ENCODE data around the gene REC114. TPM values are rescaled to one million over a fixed set of nuclear protein-coding genes. Genes with fewer than 3 reads are reported as not detected.
"Not testable (repeated sequence)": the region's sequence is repeated elsewhere in the genome, so short reads cannot be mapped to it uniquely, and the experiment has no call there.

REC114 gene
- total RNA-seq, 1 donor from 2014 or later: not detected

DNA sequence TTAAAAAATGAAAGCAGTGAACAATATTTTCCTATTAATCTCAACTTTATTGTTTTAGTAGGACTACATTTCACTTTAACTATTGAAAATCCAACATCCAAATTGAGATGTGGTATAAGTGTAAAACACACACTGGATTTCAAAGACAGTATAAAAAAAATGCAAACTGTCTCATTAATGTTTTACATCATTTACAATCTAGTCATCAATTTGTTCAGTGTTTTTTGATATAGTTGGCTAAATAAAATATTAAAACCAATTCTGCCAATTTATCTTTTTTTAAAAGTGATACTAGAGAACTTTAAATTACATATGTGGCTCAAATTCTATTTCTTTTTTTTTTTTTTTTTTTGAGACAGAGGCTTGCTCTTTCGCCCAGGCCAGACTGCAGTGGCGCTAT is 95.2 kb downstream of the REC114 start:
- no peak for ATAC-seq

DNA sequence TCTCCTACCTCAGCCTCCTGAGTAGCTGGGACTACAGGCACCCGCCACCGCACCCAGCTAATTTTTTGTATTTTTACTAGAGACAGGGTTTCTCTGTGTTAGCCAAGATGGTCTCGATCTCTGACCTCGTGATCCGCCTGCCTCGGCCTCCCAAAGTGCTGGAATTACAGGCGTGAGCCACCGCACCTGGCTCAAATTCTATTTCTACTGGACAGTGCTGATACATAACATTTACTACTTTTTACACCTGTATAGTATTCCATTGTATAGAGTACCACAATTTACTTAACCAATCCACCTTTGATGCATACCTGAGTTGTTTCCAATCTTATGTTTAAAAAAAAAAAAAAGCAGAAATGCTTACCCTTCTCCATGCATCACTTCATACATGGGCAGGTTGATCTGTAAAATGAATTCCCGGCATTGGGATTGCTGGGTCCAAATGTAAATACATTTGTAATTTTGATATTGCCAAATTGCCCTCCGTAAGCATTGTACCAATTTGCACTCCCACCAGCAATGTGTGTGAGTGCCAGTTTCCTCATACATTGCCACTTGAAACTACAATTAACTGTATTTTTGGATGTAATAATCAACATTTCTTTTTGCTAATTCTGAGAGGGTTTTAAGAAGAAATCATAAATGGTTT is 95.7 kb downstream of the REC114 start:
- ATAC-seq: no peak

DNA sequence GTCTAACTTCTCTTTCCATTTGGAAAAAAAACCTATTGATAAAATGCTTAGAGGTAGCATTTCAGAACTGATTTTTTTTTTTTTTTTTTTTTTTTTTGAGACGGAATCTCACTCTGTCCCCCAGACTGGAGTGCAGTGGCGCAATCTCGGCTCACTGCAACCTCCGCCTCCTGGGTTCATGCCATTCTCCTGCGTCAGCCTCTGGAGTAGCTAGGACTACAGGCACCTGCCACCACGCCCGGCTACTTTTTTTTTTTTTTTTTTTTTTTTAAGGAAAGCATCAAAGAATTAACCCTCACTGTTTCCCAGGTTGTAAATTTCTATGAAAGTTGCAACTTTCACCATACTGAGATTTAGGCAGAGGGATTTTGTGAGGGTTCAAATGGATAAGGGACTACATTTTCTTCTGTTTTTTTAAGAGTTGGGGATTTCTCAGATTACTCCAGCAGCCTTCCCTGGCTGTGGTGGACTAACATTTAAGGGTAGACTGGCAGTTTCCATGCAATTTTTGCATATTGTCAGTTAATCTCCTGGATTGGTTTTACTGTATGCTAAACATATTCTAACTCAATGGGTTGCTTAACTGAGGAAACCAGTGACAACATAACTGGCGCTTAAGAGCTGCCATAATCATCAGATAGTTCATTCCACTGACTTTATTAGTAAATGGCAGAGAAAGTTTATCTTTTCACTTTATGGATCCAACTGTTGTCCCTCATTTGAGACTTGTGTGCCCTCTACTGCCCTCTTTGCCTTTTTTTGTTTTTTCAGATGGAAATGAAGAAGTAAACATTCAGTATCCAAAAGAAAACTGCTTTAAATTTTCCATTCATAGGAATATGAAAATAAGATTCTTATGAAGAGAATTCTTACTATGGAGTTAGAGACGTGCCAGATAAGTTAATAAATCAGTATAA is 96.5 kb downstream of the REC114 start:
- ATAC-seq: no peak

DNA sequence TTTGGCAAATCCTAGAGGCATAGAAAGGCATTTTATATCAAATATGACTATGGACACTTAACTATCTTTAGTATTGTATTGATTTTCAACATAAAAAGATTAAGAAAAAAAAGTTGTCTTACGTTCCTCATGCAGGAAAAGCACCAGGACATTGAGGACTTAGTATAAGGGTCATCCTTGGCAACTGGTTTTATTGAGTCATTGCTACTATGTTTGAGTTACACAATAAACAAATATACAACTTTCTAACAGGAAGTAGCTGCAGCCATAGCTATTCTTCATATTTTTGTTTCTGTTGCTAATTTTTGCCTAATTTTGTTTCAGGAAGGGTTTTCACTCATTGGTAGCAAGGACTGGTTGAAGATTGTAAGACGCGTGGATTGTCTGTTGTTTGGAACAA is 97.2 kb downstream of the REC114 start:
- ATAC-seq: no peak

DNA sequence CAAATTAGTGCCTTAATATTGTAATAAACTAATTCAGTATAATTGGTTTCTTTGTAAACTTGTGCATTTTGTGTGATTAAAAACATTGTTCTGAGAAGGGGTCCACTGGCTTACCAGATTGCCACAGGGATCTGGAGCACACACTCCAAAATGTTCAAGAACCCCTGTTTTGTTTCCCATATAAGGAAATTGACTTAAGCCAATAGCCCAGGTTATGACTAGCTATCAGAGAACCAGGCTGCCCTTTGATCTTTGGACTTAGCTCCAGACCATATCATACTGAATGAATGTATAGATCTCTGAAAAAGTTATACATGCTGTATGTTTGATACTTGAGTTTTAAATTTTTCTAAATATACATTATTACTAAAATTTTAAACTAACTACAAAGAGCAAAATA is 98.5 kb downstream of the REC114 start:
- ATAC-seq: no peak

DNA sequence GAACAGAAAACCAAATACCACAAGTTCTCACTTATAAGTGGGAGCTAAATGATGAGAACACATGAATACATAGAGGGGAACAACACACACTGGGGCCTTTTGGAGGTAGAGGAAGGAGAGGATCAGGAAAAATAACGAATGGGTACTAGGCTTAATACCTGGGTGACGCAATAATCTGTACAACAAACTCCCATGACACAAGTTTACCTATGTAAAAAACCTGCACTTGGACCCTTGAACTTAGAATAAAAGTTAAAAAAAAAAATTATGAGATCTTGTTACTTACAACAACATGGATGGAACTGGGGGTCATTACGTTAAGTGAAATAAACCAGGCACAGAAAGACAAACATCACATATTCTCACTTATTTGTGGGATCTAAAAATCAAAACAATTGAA is 106.0 kb downstream of the REC114 start:
- ATAC-seq: not testable (repeated sequence)

DNA sequence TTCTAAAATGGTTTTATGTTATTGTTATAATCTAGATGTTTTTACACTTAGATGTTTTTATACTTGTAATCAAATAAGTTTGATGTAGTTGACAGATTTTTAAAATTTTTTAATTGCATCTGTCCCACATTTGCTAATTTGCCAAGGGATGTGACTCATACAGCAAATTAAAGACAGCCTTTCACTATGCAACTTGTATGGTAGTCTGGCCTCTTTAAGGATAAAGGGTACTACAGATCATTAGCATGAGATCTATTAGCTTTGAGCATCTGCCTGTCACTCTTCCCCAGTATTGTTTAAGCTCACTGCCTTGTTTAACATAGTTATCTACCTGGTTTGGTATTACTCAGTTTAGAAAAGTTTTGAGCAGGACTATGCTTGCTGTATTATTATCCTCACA is 107.2 kb downstream of the REC114 start:
- ATAC-seq: no peak

DNA sequence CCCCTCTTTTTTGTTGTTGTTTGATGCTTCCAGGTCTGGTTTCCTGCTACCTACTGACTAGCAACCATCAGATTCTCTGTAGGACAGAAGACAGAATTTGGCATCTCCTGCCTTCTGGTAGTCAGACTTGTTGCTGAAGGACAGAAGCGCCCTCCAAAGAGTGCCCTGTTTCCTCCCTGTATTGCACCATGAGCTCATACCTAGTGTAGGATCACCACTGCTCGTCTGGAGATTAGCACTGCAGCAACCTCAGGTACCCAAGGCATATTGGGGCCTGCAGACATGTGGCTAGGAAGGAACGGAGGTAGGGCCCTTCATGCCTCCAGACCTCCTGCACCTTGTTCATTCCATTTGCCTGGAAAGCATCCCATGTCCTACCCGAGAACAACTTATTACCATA is 112.1 kb downstream of the REC114 start:
- no peak for ATAC-seq

DNA sequence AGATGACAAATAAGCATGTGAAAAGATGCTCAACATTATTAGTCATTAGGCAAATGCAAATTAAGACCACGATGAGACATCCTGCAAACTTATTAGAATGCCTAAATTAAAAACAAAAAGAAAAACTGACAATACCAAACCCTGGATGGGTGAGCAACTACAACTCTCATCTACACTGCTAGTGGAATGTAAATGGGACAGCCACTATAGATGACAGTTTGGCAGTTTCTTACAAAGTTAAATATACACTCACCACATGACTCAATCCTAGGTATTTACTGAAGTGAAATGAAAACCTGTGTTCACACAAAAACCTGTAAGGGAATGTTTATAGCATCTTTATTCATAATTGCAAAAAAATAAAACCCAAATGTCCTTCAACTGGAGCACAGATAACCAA is 115.6 kb downstream of the REC114 start:
- ATAC-seq: no peak

DNA sequence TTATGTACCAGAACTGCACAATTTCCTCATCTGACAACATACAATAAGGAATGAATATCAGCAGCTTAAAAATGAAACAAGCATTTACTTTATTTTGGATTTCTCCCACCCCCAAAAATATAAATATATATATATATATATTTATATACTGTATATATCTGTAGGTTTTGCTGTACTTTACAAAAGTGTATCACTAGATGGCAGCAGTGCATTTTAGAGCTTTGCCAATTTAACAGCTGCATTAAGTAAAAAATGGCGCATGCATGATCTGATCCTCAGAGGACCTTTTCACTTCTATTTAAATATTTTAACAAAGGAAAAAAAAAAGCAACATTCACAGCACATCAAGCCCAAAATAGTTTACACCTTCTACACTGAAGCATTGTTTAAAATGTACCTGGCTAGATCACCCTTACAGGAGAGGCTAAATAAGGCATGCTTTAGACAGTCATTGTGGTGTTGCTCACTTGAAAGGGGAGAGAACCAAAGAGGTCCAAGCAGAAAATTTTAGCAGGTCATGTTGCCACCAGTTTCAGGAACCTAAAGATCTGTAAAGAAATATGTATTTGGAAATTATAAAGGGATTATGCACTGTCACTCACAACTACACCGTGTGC is 117.6 kb downstream of the REC114 start:
- ATAC-seq: peak; percentile 58

DNA sequence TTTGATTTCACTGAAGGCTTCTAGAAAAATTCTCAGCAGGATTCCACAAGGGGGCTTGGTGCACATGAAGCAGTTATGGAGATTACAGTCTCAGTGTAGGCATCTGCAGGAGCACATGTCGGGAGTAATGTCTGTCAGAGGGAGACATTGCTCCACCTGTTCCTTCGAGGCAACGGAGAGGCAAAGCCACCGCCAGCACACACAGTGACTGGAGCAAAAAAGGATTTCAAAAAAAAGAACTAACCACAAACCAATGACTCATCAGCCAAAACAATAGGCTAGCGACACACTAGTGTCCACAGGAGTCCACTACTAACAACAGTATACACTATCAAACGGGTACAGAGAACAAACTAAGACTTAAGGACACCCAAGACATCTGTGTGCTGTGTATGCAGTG is 121.3 kb downstream of the REC114 start:
- peak; percentile 56 for ATAC-seq

DNA sequence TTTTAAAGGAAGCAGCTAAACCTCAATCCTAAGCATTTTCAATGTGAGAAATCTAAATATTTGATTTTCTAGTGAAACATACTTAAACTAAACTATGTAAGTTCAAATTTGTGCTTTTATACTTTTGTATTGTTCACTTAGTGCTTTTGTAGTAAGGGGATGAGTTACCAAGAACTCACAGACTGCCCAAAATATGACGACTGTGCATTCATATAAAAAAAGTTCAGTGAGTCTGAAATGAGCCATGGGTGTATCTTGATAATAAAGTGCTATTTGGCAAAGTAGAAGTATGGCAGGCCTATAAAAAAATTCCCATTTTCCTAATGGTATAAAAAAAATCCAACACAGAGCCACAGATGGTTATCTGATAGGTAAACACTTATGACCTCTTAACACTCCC is 124.1 kb downstream of the REC114 start:
- ATAC-seq: no peak

DNA sequence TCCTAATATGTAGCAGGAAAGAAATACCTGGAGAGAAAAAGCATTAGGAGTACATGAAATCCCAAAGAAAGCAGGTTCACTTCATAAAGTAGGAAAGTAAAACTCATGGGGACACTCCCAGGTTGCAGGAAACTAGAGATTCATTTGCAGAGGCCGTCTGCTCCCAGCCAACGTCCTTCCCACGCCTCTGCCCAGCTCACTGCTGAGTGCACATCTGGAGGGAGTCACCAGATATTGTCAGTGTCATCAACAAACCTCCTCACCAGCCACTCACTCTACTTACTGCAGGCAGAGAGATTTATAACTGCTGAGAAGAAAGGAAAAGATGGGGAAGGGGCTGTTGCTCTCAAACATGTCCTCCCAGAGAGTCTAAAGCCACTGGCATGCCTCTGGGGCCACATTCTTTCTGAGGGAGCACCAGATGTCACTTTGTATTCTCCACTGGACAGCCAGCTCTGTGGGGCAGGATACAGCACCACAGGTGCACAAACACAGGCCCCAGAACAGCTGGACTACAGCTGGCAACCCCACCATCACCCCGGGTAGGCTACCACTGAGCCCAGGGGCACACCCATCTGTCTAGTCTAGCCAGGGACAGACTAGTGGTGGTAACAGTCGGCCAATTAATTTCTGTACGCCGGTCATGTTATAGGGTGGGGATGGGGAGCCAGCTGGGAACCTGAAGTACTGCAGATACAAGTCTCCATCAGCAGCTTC is 125.8 kb downstream of the REC114 start:
- no peak for ATAC-seq

DNA sequence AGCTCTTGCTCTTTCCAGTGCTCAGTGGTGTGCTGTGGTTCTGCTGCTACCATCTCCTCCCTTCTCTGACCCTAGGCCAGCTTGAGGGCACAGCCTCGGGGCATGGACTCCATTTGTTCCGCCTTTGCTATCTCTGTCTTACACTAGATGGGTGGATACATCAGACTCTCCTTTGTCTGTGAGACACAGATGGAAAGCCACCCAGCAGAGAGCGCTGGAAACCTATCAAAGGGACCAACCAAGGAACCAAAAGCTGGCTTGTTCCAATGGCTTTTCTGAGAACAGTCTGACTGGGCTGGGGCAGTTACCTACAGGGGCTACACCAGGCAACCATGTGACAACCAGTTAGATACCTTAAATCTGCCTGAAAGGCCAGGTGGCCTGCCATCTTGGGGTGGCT is 126.4 kb downstream of the REC114 start:
- no peak for ATAC-seq

DNA sequence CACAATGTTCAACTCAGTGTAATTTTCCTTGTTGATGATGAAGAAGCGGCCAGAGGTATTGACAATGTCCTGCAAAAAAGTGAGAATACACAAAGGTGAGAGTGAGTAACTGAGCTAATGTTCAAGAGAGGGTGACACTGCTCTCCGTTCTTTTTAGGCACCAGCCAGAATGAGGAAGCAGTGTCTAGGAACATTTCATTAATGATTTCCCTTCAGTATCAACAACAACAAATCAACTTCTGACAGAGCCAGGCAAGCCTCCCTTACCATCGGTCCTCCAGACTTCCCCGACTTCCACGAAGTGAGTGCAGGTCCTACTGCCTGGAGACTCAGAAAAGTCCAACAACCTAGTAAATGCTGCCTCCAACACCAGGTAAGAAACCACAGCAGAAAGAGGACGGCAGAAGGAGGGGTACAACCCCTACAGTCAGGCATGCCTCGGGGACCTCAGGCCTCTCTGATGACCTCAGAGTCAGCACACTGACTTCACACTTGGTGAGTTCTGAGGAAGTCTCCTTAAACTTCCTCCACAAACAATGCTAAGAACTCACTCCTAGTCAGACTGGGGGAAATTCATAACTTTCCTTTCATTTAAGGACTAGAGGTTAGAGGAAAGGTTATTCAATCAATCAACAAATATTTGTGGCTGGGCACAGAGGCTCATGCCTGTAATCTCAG is 127.5 kb downstream of the REC114 start:
- no peak for ATAC-seq

DNA sequence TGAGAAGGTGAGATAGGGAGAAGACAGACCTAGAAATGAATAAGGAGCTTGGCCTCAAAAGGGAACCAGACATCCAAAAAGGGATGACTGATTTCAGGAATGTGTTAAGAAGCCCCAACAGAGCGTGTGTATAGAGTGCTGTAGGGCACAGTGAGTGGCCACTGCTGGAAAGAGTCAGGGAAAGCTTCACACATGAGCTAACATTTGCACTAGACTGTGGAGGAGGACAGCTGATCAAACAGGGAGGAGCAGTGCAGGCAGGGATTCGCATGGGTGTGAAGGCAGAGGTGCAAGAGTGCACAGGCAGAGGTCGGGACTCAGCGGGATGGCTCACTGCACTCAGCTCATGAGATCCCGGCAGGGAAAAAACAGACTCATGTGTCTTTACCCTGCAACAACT is 128.4 kb downstream of the REC114 start:
- ATAC-seq: peak; percentile 18

DNA sequence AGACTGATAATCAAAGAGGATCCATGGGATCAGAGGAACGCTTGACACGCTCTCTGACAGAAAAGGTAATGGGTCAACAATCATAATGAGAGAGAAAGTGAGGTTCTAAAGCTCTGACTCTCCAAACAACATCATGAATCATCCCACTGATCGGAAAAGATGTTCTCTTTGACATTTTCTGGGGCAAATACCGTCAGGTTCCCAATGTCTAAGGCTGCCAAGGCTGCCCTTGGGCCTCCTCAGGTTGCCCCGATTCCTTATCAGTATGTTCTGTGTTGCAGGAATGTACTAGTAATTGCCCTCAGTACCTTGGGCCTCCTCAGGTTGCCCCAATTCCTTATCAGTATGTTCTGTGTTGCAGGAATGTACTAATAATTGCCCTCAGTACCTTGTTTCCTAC is 129.3 kb downstream of the REC114 start:
- no peak for ATAC-seq

DNA sequence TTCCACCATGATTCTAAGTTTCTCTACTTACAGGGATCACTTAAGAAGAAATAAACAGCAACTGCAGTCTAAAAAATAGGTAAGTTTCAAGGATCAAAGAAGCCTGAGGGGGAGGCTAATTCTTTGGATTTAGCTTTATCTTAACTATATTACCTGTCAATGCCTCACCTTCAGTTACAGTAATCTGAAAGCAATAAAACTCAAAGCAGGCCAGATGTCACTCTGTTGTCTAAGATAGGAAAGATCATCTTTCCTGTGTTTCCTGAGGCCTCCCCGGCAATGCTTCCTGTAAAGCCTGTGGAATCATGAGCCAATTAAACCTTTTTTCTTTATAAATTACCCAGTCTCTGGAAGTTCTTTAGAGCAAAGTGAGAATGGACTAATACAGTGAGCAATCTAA is 130.1 kb downstream of the REC114 start:
- ATAC-seq: no peak

DNA sequence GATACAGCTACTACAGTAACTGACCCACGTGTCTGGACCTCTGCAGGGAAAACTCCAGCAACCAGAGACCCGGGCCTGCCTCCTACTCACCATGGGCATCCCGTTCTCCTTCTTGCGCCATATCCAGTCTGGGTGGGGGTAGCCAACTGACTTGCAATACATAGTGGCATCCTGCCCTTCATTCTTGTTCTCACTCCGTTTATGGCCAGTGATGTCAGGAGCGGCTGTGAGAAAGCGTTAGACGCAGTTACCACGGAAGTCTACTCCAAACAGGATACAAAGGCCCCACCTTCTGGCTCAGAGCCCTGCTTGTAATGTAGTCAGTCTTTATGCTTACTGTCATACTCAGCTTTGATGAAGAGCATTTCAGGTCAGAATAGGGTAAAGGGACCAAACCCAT is 130.6 kb downstream of the REC114 start:
- ATAC-seq: peak; percentile 12

DNA sequence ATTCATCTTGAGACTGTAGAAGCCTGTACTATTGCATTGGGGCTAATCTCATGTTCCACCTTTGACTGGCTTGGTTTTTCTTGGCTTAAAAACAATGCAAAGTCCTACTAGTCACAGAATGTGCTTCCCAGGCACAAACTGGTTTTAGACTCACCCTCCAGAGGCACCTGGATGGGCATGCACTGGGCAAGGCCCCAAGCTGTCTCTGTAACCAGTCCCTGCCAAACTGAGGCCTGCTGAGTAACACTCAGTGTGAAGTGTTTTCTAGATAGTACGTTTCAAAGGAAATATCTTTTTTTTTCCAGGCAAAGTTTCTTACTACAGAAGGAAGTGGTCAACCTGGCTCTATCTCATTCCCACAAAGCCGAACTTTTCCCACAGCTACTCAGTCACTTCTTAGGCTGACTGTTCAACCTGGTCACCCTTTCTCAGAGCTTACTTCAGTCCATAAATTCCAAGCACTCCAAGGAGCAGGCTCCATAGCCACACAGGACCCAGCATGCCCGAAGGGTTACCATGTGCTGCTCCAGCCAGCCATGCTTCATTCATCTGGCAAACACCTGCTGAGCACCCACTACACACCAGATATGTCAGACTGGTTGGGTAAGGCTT is 132.8 kb downstream of the REC114 start:
- ATAC-seq: peak; percentile 94

DNA sequence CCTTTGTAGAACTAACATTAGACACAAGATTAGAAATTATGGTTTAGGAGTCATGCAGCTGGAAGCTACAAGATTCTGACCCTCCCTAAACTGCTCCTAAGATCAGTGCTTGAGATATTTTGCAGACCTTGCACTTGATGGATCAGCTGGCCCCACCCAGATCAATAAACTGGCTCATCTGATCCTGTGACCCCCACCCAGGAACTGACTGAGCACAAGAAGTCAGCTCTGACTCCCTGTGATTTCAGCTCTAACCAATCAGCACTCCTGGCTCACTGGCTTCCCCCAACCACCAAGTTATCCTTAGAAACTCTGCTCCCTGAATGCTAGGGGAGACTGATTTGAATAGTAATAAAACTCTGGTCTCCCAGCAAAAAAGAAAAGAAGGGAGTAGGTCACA is 134.6 kb downstream of the REC114 start:
- not testable (repeated sequence) for ATAC-seq

DNA sequence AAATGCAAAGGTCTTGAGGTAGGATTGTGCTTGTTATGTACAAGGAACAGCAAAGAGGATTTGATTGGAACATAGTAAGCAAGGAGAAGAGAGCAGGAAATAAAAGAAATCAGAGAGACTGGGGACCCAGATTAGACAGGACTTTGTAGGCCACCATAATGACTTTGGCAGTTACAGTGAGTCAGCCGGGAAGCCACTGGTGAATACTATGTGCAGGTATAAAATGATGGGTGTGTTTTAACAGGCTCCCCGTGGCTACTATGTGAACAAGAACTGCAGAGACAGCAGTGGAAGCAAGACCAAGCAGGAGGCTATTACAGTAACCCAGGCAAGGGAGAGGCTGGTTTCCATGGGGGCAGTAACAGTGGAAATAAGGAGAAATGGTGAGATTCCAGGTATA is 135.1 kb downstream of the REC114 start:
- ATAC-seq: peak; percentile 41
